Colon (tissue), 2 donors: ENCODE data around the gene ZNF550.
"Not testable (repeated sequence)": the region's sequence is repeated elsewhere in the genome, so short reads cannot be mapped to it uniquely, and the experiment has no call there.

Experiments
- FAIRE-seq: peaks from 2 replicates; lab custom pipeline; 2012; peaks lifted over from hg19 to GRCh38; lab: Jason Lieb, UNC
- donor health status: control.
- donor health status: control.

ZNF550 gene

DNA sequence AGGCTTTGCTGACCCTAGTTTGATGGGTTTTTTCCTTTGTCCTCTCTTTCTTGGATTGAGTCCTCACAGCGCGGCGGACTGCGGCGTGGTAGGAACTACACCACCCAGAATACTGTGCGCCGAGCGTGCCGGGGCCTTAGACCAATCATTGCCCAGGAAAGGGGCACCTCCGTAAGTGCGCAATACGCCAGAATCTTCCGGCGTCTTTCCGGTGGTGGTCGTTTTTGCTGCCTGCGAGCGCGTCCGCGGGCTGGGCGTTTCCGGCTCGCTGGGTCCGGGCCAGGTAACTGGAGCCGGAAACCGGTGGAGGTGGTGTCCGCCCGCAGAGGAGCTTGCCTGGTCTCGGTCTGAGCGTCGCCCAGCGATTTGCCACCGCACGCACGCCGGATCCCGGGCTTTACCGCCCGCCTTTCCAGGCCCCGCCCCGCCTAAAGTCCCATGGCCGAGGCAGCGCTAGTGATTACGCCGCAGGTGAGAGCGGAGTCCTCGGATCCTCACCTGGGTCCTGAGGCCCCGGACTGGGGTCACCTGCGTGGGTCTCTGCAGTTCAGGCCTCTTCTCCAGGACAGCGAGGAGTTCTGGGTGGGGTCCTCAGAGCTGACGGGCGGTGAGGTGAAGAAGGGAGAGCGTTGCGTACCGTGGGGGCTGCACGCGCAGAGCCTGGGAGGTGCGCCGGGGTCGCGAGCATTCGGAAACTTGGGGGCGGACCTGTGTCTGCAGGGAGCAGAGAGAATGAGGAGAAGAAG lies 32.4 kb downstream of the ZNF550 start, which contains the start of gene ZNF549:
TSS of gene ZNF549 (plus strand) at position 221 of the 746 bp plus-strand sequence. CDS start at position 439, 218 bp downstream.
- FAIRE-seq: no peak

- not testable (repeated sequence) for FAIRE-seq
Measured at GRCh38 chr19:57518021-57518420, 41.6 kb downstream of the ZNF550 start.

- FAIRE-seq: no peak
Measured at GRCh38 chr19:57515255-57515654, 44.4 kb downstream of the ZNF550 start.

- FAIRE-seq: no peak
Measured at GRCh38 chr19:57512845-57513244, 46.8 kb downstream of the ZNF550 start.

- no peak for FAIRE-seq
Measured at GRCh38 chr19:57511484-57511883, 48.2 kb downstream of the ZNF550 start.

DNA sequence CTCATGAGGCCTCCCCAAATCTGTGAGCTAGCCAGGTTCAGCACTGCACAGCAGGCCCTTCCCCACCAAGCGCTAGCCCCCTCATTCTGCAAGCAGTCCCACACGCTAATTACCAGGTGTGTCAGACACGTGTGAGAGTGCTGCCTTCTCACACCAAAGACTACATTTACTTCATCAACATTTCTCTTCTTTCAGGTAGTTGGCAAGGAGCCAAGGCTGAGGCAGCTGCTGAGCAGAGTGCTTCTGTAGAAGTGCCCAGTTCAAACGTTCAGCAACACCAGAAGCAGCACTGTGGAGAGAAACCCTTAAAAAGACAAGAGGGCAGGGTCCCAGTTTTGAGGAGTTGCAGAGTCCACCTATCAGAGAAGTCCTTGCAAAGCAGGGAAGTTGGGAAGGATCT lies 53.5 kb downstream of the ZNF550 start:
- FAIRE-seq: no peak

GRCh38 chr19:57500400-57500799 lies 59.3 kb downstream of the ZNF550 start:
- not testable (repeated sequence) for FAIRE-seq

DNA sequence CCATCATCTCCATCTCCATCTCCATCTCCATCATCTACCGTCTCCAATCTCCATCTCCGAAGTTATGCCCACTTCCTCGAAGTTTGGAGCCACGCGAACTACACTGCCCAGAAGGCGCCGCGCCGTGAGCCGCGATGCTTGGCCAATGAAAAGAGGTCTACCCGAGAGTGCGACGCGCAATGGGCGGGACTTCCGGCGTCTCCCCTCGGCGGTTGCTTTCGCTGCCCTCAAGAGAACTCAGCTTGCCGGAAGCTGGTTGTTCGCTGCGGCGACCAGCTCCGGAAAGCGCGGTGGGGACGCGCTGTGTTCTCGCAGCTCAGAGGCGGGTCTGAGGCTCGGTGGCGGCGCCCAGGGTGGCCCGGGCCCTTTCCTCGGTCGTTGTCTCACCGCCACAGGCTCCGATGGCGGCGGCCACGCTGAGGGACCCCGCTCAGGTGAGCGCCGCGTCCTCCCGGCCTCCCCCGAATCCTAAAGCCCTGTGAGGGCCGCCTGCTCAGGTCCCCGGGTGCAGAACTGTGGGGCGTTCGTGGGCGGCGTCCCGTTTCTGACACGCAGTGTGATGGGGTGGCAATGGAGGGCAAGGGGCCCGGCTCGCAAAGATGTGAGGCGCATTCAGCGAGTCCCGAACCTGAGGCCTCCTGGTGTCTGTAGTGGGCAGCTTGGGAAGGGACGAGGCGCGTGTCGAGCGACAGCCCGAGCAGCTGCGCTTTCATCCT lies 59.8 kb downstream of the ZNF550 start, which contains the start of gene ZNF773:
TSS of gene ZNF773 (plus strand) at position 259 of the 716 bp plus-strand sequence. CDS start at position 402, 143 bp downstream.
- not testable (repeated sequence) for FAIRE-seq

GRCh38 chr19:57499332-57499679 lies 60.4 kb downstream of the ZNF550 start:
- FAIRE-seq: not testable (repeated sequence)

DNA sequence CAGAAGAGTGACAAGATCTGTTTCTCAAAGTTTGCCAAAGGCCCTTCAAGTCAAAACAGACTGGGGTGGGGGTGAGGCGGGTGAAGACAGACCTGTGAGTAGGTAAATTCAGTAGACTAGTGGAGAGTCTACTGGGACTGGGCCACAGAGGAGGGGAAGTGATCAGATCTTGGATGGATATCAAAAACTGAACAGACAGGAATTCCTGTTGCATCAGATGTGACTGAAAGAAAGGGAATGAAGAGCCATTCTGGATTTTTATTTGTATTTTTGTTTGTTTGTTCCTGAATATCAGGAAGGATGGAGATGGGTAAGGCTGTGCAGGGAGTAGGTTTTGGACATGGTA lies 71.4 kb downstream of the ZNF550 start:
- FAIRE-seq: not testable (repeated sequence)

- peak; percentile 41 for FAIRE-seq
Measured at GRCh38 chr19:57487477-57488298, 72.0 kb downstream of the ZNF550 start, which contains the start of gene ZNF419. ZNF419 (plus strand) TSS chr19:57487750; CDS start chr19:57487951, 201 bp downstream.
